HUES48 (cell line): ENCODE results near the gene SLU7.

Source experiments
- H3K27ac ChIP-seq: one replicate; pipeline ENCODE4 v1.7.0; 2013; ENCODE audit warnings: low read depth, low read length, inconsistent platforms
- H3K27me3 ChIP-seq: 2 replicates; pipeline ENCODE4 v1.6.1; 2013; ENCODE audit warnings: mild to moderate bottlenecking, low read length; ENCODE audit not compliant: control insufficient read depth, insufficient read depth
- H3K36me3 ChIP-seq: 2 replicates; pipeline ENCODE4 v1.6.1; 2013; ENCODE audit warnings: low read length; ENCODE audit not compliant: control insufficient read depth, insufficient read depth
- H3K4me1 ChIP-seq: 2 replicates; pipeline ENCODE4 v1.6.1; 2013; ENCODE audit warnings: mild to moderate bottlenecking, low read length; ENCODE audit not compliant: control insufficient read depth, insufficient read depth
- H3K4me3 ChIP-seq: 2 replicates; pipeline ENCODE4 v1.5.1; 2013; ENCODE audit warnings: mild to moderate bottlenecking, low read depth, low read length
- H3K9ac ChIP-seq: 2 replicates; pipeline ENCODE4 v1.6.1; 2013; ENCODE audit warnings: mild to moderate bottlenecking, low read depth, low read length, moderate library complexity
- H3K9me3 ChIP-seq: 2 replicates; pipeline ENCODE4 v1.6.1; 2013; ENCODE audit warnings: low read length; ENCODE audit not compliant: control insufficient read depth, insufficient read depth

The SLU7 gene

GRCh38 chr5:160460377-160461049 lies 41.6 kb upstream of the SLU7 start:
- no peaks in the 10 kb centered on the region for H3K36me3 ChIP-seq
- no peak overlapping the region for H3K9ac ChIP-seq
- H3K9me3 ChIP-seq, result no peaks in the 10 kb centered on the region
- 0 out of 2 replicates have a peak, but pooled peaks cover 4% of the 10 kb centered on the region for H3K4me1 ChIP-seq
- no peak overlapping the region for H3K27ac ChIP-seq
- H3K27me3 ChIP-seq, result no peaks in the 10 kb centered on the region
- H3K4me3 ChIP-seq, result no peak overlapping the region

GRCh38 chr5:160458806-160459800 lies 40.2 kb upstream of the SLU7 start:
- Histone ChIP-seq H3K9me3 (no peaks in the 10 kb centered on the region), H3K27ac (no peak overlapping the region), H3K9ac (no peak overlapping the region), H3K4me3 (no peak overlapping the region), H3K36me3 (no peaks in the 10 kb centered on the region), H3K27me3 (no peaks in the 10 kb centered on the region), H3K4me1 (0 out of 2 replicates have a peak, but pooled peaks cover 4% of the 10 kb centered on the region)

GRCh38 chr5:160457252-160457651 lies 38.4 kb upstream of the SLU7 start:
- no peaks in the 10 kb centered on the region for H3K27me3 ChIP-seq
- H3K9me3 ChIP-seq, result no peaks in the 10 kb centered on the region
- no peaks in the 10 kb centered on the region for H3K4me1 ChIP-seq
- H3K9ac ChIP-seq, result no peak overlapping the region
- no peaks in the 10 kb centered on the region for H3K36me3 ChIP-seq
- no peak overlapping the region for H3K27ac ChIP-seq
- H3K4me3 ChIP-seq, result no peak overlapping the region

GRCh38 chr5:160456480-160457177 lies 37.7 kb upstream of the SLU7 start:
- Histone ChIP-seq H3K27me3 (no peaks in the 10 kb centered on the region), H3K36me3 (no peaks in the 10 kb centered on the region), H3K9me3 (no peaks in the 10 kb centered on the region), H3K9ac (no peak overlapping the region), H3K4me3 (no peak overlapping the region), H3K4me1 (no peaks in the 10 kb centered on the region), H3K27ac (no peak overlapping the region)

GRCh38 chr5:160455600-160455999 lies 36.7 kb upstream of the SLU7 start:
- no peaks in the 10 kb centered on the region for H3K4me1 ChIP-seq
- no peaks in the 10 kb centered on the region for H3K9me3 ChIP-seq
- no peak overlapping the region for H3K27ac ChIP-seq
- H3K27me3 ChIP-seq, result no peaks in the 10 kb centered on the region
- H3K36me3 ChIP-seq, result no peaks in the 10 kb centered on the region
- H3K4me3 ChIP-seq, result no peak overlapping the region
- H3K9ac ChIP-seq, result no peak overlapping the region

- Histone ChIP-seq H3K9me3 (no peaks in the 10 kb centered on the region), H3K27me3 (no peaks in the 10 kb centered on the region), H3K36me3 (no peaks in the 10 kb centered on the region), H3K4me1 (no peaks in the 10 kb centered on the region), H3K9ac (no peak overlapping the region), H3K27ac (no peak overlapping the region), H3K4me3 (no peak overlapping the region)
These were observed 34.9 kb upstream of the SLU7 start for GRCh38 chr5:160453751-160454150.

GRCh38 chr5:160452795-160453194 lies 33.9 kb upstream of the SLU7 start:
- Histone ChIP-seq H3K27ac (no peak overlapping the region), H3K27me3 (no peaks in the 10 kb centered on the region), H3K9ac (no peak overlapping the region), H3K4me1 (no peaks in the 10 kb centered on the region), H3K4me3 (no peak overlapping the region), H3K36me3 (no peaks in the 10 kb centered on the region), H3K9me3 (no peaks in the 10 kb centered on the region)

- no peak overlapping the region for H3K9ac ChIP-seq
- H3K36me3 ChIP-seq, result no peaks in the 10 kb centered on the region
- no peaks in the 10 kb centered on the region for H3K4me1 ChIP-seq
- no peaks in the 10 kb centered on the region for H3K27me3 ChIP-seq
- H3K4me3 ChIP-seq, result no peak overlapping the region
- no peak overlapping the region for H3K27ac ChIP-seq
- H3K9me3 ChIP-seq, result no peaks in the 10 kb centered on the region
These were observed 33.2 kb upstream of the SLU7 start for GRCh38 chr5:160452036-160452435.

- Histone ChIP-seq H3K9ac (no peak overlapping the region), H3K27me3 (no peaks in the 10 kb centered on the region), H3K4me3 (no peak overlapping the region), H3K27ac (no peak overlapping the region), H3K4me1 (no peaks in the 10 kb centered on the region), H3K9me3 (no peaks in the 10 kb centered on the region), H3K36me3 (no peaks in the 10 kb centered on the region)
These were observed 32.4 kb upstream of the SLU7 start for GRCh38 chr5:160451281-160451680.

GRCh38 chr5:160450164-160450932 lies 31.5 kb upstream of the SLU7 start:
- no peaks in the 10 kb centered on the region for H3K27me3 ChIP-seq
- no peaks in the 10 kb centered on the region for H3K4me1 ChIP-seq
- H3K9ac ChIP-seq, result no peak overlapping the region
- no peaks in the 10 kb centered on the region for H3K36me3 ChIP-seq
- H3K27ac ChIP-seq, result no peak overlapping the region
- H3K9me3 ChIP-seq, result no peaks in the 10 kb centered on the region
- no peak overlapping the region for H3K4me3 ChIP-seq
